Fibroblast of pulmonary artery (primary cell): ENCODE results near the gene RAP1A.

Experiments used
- DNase-seq: peaks from one replicate; pipeline ENCODE4 v3.0.0-alpha.2; 2010; ENCODE audit warnings: low read depth
- H3K4me3 ChIP-seq: replicated peaks from 2 replicates; pipeline ENCODE4 v1.5.1; 2011; ENCODE audit warnings: low read depth, mild to moderate bottlenecking, control low read depth, low read length, moderate library complexity
- TF ChIP-seq, protein P1 (sequence below): IDR thresholded peaks from 2 replicates; pipeline ENCODE4 v1.5.1; 2011; ENCODE audit warnings: mild to moderate bottlenecking, control low read depth, low read length, inconsistent platforms; ENCODE audit errors: missing control alignments

RAP1A gene

DNA sequence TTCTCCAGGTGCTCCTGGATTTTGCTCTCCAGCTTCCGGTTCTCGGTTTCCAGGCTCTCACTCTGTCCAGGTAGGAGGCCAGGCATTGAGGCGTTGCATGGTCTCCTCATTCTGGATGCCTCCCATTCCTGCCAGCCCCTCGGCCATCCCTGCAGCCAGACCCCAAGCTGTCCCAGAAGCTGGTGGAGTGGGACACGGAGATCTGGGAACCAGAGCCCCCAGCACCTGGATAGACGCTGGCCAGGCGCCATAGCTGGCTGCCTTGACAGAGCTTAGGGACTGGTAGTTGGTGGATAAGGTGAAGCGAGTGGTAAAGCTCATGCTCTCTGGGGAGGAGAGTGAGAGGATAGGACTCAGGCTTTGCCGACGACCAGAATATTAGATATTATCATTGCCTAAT lies 29.6 kb downstream of the RAP1A start:
- no peak overlapping the region for H3K4me3 ChIP-seq
- no peak for DNase-seq
- TF ChIP-seq, protein P1, sequence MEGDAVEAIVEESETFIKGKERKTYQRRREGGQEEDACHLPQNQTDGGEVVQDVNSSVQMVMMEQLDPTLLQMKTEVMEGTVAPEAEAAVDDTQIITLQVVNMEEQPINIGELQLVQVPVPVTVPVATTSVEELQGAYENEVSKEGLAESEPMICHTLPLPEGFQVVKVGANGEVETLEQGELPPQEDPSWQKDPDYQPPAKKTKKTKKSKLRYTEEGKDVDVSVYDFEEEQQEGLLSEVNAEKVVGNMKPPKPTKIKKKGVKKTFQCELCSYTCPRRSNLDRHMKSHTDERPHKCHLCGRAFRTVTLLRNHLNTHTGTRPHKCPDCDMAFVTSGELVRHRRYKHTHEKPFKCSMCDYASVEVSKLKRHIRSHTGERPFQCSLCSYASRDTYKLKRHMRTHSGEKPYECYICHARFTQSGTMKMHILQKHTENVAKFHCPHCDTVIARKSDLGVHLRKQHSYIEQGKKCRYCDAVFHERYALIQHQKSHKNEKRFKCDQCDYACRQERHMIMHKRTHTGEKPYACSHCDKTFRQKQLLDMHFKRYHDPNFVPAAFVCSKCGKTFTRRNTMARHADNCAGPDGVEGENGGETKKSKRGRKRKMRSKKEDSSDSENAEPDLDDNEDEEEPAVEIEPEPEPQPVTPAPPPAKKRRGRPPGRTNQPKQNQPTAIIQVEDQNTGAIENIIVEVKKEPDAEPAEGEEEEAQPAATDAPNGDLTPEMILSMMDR: no peak

DNA sequence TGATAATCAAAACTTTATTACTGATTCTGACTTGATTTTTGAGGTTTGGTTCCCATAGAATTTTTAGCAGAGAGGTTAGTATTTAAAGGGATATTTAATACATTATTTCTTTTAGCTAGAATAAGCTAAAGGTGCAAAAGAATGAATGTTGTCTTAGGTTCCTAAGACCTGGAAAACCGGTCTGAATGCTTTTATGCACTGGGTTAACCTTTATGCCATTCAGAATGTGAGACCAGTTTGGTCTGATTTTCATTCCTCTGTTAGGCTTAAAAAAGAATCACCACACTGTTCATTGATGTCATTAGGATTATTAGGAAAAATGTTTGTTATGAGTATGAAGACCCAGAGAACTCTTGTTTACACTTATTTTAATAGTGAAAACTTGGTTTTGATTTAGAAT lies 30.1 kb downstream of the RAP1A start:
- TF ChIP-seq, protein P1: no peak
- no peak for DNase-seq
- no peak overlapping the region for H3K4me3 ChIP-seq

DNA sequence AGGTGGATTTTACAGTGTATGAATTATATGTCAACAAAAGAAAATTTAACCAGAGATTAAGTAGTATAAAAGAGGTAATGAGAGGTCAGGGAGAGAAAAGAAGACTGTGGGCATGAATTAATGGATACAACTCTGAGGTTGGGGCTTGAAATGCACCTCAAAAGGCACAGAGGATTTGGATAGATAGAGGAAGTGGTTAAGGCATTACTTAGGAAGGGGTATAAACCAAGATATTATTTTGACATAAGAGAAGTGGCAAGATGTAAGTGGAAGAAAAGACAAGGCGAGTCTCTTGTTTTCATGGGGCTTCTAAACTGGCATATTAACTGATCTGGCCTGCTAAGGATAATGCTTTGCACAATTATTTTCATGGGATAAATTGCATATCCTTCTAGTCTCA lies 34.1 kb downstream of the RAP1A start:
- DNase-seq: no peak
- H3K4me3 ChIP-seq: no peak overlapping the region
- TF ChIP-seq, protein P1: no peak

DNA sequence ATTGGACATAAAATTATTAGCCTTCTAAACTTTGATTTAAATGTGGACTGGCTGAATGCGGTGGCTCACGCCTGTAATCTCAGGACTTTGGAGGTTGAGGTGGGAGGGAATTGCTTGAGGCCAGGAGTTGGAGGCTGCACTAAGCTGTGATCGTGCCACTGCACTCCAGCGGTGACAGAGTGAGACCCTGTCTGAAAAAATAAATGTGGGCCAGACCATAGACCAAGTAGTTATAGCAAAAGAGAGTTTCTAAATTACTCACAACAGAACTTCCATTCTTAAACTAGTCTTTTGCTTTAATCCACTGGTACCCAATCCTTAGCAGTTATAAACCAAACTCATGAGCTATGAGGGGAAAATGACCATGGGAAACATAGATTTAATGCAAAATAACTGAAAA lies 35.2 kb downstream of the RAP1A start:
- no peak for DNase-seq
- TF ChIP-seq, protein P1: no peak

DNA sequence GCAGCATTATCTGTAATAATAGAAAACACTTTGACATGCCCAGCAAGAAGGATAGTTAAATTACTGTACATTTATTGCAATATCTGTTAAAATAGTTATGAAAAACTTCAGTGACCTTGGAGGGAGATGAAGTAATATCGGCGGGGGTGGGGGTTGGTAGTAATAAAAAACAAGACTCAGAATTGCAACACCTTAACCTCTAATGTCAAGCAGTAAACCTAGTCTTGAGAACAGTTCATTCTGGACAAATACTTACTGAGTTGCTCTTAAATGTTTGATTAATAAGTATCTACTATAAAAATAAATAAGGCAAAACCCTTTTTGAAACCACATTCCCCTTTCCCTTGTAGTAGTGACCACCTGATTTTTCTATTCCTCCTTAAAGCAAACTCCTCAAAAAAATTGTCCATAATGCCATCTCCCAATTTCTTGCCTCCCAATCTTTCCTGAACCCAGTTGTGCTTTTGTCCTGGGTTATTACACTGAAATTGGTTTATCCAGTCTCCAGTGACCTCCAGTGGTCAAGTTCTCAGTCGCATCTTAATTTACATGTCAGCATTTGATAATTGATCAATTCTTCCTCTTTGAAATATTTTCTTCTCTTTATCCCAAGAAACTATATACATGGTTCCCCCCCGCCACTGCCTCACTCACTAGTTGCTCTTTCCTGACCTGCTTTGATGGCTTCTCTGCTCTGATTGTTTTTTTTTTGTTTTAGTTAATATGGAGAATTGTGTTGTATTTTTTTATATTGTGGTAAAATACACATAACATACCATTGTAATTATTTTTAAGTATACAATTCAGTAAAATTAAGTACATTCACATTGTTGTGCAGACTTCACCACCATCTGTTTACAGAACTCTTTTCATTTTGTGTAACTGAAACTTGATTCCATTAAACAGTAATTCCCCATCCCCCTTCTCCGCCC lies 36.8 kb downstream of the RAP1A start:
- H3K4me3 ChIP-seq: no peak overlapping the region
- peak; percentile 75 for DNase-seq
- TF ChIP-seq, protein P1: peak; percentile 60

More for the DNA sequence above, 35.2 kb downstream of the RAP1A start:
- no peak overlapping the region for H3K4me3 ChIP-seq

DNA sequence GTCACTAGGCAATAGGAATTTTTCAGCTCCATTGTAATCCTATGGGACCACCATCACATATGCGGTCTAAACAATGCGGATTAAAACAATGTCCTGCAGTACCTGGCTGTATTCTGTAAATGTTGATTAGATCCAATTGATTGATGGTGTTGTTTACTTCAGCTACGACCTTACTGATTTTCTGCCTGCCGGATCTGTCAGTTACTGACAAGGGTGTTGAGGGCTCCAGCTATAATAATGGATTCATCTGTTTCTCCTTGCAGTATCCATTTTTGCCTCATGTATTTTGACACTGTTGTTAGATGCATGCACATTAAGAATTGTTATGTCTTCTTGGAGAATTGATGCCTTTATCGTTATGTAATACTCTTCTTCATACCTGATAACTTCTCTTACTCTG lies 39.0 kb downstream of the RAP1A start:
- TF ChIP-seq, protein P1: no peak
- no peak for DNase-seq
- H3K4me3 ChIP-seq: no peak overlapping the region
